HT-29 (cell line): ENCODE data around the gene NUAK2. TPM values are rescaled to one million over a fixed set of nuclear protein-coding genes. Genes with fewer than 3 reads are reported as not detected.

Experiments used
- DNase-seq: peaks from one replicate; pipeline ENCODE4 v3.0.0-alpha.2; 2015; ENCODE audit warnings: low spot score
- total RNA-seq: library from RNA; depleted of rRNA; stranded (reverse); fragments of >200 nt; shearing (Covaris generic); gene quantifications from 2 replicates; pipeline ENCODE4 v1.2.3, GENCODE V29; 2014

The NUAK2 gene
- total RNA-seq, 1 experiment from 2014 or later: 3.9 TPM

GRCh38 chr1:205346956-205347574, 25.5 kb upstream of the NUAK2 start:
- no peak for DNase-seq

- no peak for DNase-seq
Observed at GRCh38 chr1:205345761-205346160, 24.2 kb upstream of the NUAK2 start.

- DNase-seq: no peak
Observed at GRCh38 chr1:205344066-205344928, 22.8 kb upstream of the NUAK2 start.

GRCh38 chr1:205343431-205344065, 22.0 kb upstream of the NUAK2 start:
- DNase-seq: no peak

GRCh38 chr1:205342986-205343385, 21.4 kb upstream of the NUAK2 start:
- DNase-seq: no peak

- no peak for DNase-seq
Observed at GRCh38 chr1:205340676-205341075, 19.1 kb upstream of the NUAK2 start.

GRCh38 chr1:205339717-205340116, 18.2 kb upstream of the NUAK2 start:
- no peak for DNase-seq

GRCh38 chr1:205339197-205339702, 17.7 kb upstream of the NUAK2 start:
- no peak for DNase-seq

- DNase-seq: no peak
Observed at GRCh38 chr1:205338011-205338410, 16.5 kb upstream of the NUAK2 start.

- DNase-seq: no peak
Observed at GRCh38 chr1:205337481-205337880, 15.9 kb upstream of the NUAK2 start.

- peak; percentile 91 for DNase-seq
Observed at GRCh38 chr1:205335692-205336091, 14.1 kb upstream of the NUAK2 start.

- no peak for DNase-seq
Observed at GRCh38 chr1:205332015-205332791, 10.7 kb upstream of the NUAK2 start.

- DNase-seq: no peak
Observed at GRCh38 chr1:205330150-205330549, 8.6 kb upstream of the NUAK2 start.

- DNase-seq: no peak
Observed at GRCh38 chr1:205329719-205330118, 8.2 kb upstream of the NUAK2 start.

GRCh38 chr1:205328476-205328875, 6.9 kb upstream of the NUAK2 start:
- no peak for DNase-seq

- no peak for DNase-seq
Observed at GRCh38 chr1:205326812-205327466, 5.4 kb upstream of the NUAK2 start.

GRCh38 chr1:205325334-205325884, 3.9 kb upstream of the NUAK2 start:
- peak; percentile 82 for DNase-seq

GRCh38 chr1:205324781-205325180, 3.2 kb upstream of the NUAK2 start:
- DNase-seq: no peak

- DNase-seq: no peak
Observed at GRCh38 chr1:205323794-205324193, 2.2 kb upstream of the NUAK2 start.

GRCh38 chr1:205321959-205322283, 376 bp upstream of the NUAK2 start:
- DNase-seq: no peak
